Sigmoid colon (tissue), 7 donors: ENCODE data around the gene RETNLB. TPM values are rescaled to one million over a fixed set of nuclear protein-coding genes. Genes with fewer than 3 reads are reported as not detected.

ENCODE experiments used
- DNase-seq: peaks from one replicate; pipeline ENCODE4 v3.0.0-alpha.2; 2019
- H3K27ac ChIP-seq, 4 donors: fragments of 200-600 bp; sonication (generic); one replicate each; pipeline ENCODE4 v1.5.1; 2016 to 2019; ENCODE audit warnings: mild to moderate bottlenecking in 1 of 4
- H3K27me3 ChIP-seq, 3 donors: fragments of 200-600 bp; sonication (generic); one replicate each; pipeline ENCODE4 v1.5.1; 2019; ENCODE audit warnings: mild to moderate bottlenecking in 1 of 3
- H3K36me3 ChIP-seq, 4 donors: fragments of 200-600 bp; sonication (generic); one replicate each; pipeline ENCODE4 v1.5.1; 2016 to 2019
- H3K4me1 ChIP-seq, 4 donors: fragments of 200-600 bp; sonication (generic); one replicate each; pipeline ENCODE4 v1.5.1; 2017 to 2019
- H3K4me3 ChIP-seq, 4 donors: fragments of 200-600 bp; sonication (generic); one replicate each; pipeline ENCODE4 v1.5.1; 2017 to 2019; ENCODE audit warnings: mild to moderate bottlenecking in 2 of 4, moderate library complexity in 1 of 4
- H3K9me3 ChIP-seq, 4 donors: fragments of 200-600 bp in 3 of 4; sonication (generic) in 3 of 4; one replicate each; pipeline versions ENCODE4 v1.5.1 to v1.6.1; 2013 to 2019
- CTCF ChIP-seq, 4 experiments: fragments of 450-650 bp in 3 of 4; fragments of 200-600 bp in 1 of 4; IDR thresholded peaks; one replicate each; pipeline ENCODE4 v1.5.1; 2016 to 2019; ENCODE audit warnings: antibody characterized with exemption in 4 of 4, mild to moderate bottlenecking in 3 of 4, moderate library complexity in 2 of 4
- EP300 ChIP-seq, 4 donors: sonication (generic); formaldehyde crosslinking; IDR thresholded peaks; one replicate each; pipeline ENCODE4 v1.6.1; 2017; ENCODE audit warnings: antibody characterized with exemption in 4 of 4
- POLR2A ChIP-seq, 2 donors: fragments of 450-650 bp; IDR thresholded peaks; one replicate each; pipeline ENCODE4 v1.6.1; 2016; ENCODE audit warnings: antibody characterized with exemption in 2 of 2, mild to moderate bottlenecking in 2 of 2, moderate library complexity in 2 of 2
- POLR2AphosphoS5 ChIP-seq, 4 donors: sonication (generic); formaldehyde crosslinking; IDR thresholded peaks; one replicate each; pipeline ENCODE4 v1.6.1; 2017; ENCODE audit warnings: antibody characterized with exemption in 4 of 4
- WGBS, 2 donors: extraction: QIAGEN DNeasy Blood & Tissue Kit; methylation state at CpG; one replicate each; pipeline ENCODE4 v1.1.7; 2013; 5-methylcytosine and 5-hydroxymethylcytosine counted together
- intact Hi-C: fragments of 100-400 bp; cut with DNase I; formaldehyde crosslinking; loops from one replicate; pipeline ENCODE4 v1.15.1; 2023
- polyA plus RNA-seq, 3 donors: library from polyadenylated mRNA; stranded (reverse); fragments of 200-250 nt; gene quantifications; one replicate each; pipeline ENCODE4 v1.2.3, GENCODE V29; 2013
- total RNA-seq, 4 donors: library from RNA; depleted of rRNA; stranded (reverse); fragments of >200 nt; gene quantifications; one replicate each; pipeline ENCODE4 v1.1.0, GENCODE V29; 2016
- donor health status: healthy with polysubstance abuse.
- donor health status: Bipolar disorder and iron deficiency.
- donor health status: healthy.

RETNLB gene, protein sequence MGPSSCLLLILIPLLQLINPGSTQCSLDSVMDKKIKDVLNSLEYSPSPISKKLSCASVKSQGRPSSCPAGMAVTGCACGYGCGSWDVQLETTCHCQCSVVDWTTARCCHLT
- total RNA-seq (not detected), polyA plus RNA-seq (10 to 100 TPM; 48.6 to 86.0 (median 55.3) TPM)

GRCh38 chr3:108757404-108757982, at the start of gene RETNLB:
Gene RETNLB (minus strand): TSS chr3:108757410. CDS start chr3:108757185, 225 bp downstream.
- 11 to 51% methylated on average over 3 of the region's 3 CpGs for whole genome bisulfite sequencing, 2 donors
- no peak for TF ChIP-seq CTCF (IDR thresholded peaks at IDR 0.05)
- no peak for TF ChIP-seq EP300 (IDR thresholded peaks at IDR 0.05)
- no peak for TF ChIP-seq POLR2AphosphoS5 (IDR thresholded peaks at IDR 0.05)
- no peak for TF ChIP-seq POLR2A (IDR thresholded peaks at IDR 0.05)
- intact Hi-C loops, result no loop called here

GRCh38 chr3:108806316-108806715, 49.1 kb upstream of the RETNLB start:
- no peak overlapping the region for H3K27ac ChIP-seq
- 65 to 83% methylated on average over 4 of the region's 4 CpGs for WGBS, 2 donors

More at GRCh38 chr3:108757404-108757982, at the start of gene RETNLB:
- no peaks in the 10 kb centered on the region for H3K36me3 ChIP-seq
- no peaks in the 10 kb centered on the region for H3K9me3 ChIP-seq
- no peak within 1 kb of the TSS for H3K27ac ChIP-seq
- no peak for DNase-seq
- H3K27me3 ChIP-seq, result no peaks in the 10 kb centered on the region
- no peak within 1 kb of the TSS for H3K4me3 ChIP-seq
- H3K4me1 ChIP-seq, result no peaks in the 10 kb centered on the region

DNA sequence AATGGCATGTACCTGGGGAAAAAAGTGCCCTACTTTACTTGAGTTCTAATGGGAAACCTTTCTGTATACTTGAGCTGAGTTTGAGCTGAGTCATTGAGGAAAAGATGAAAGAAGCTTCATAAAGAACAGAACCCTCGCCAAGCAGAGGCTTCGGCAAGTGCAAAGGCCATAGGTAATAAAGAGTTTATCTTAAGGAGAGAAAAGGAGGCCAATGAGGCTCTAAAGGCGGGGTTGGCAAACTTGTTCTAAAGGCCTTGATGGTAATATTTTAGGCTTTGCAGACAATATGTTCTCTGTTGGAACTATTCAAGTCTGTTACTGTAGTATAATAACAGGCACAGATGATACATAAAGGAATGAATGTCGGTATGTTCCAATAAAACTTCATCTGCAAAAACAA, 47.8 kb upstream of the RETNLB start:
- Histone ChIP-seq H3K9me3 (no peaks in the 10 kb centered on the region), H3K4me3 (no peak overlapping the region), H3K27me3 (no peaks in the 10 kb centered on the region), H3K36me3 (no peaks in the 10 kb centered on the region), H3K4me1 (no peaks in the 10 kb centered on the region), H3K27ac (no peak overlapping the region)
- WGBS, 2 donors, result 21 to 66% methylated on average over 4 of the region's 4 CpGs
- DNase-seq, result no peak
- intact Hi-C loops, result no loop called here
- no peak for TF ChIP-seq EP300 (IDR thresholded peaks at IDR 0.05)

More at GRCh38 chr3:108806316-108806715, 49.1 kb upstream of the RETNLB start:
- TF ChIP-seq POLR2AphosphoS5 (IDR thresholded peaks at IDR 0.05) (no peak), CTCF (IDR thresholded peaks at IDR 0.05) (no peak), EP300 (IDR thresholded peaks at IDR 0.05) (no peak), POLR2A (IDR thresholded peaks at IDR 0.05) (no peak)
- H3K4me3 ChIP-seq, result no peak overlapping the region
- no peaks in the 10 kb centered on the region for H3K9me3 ChIP-seq
- intact Hi-C loops, result no loop called here
- no peaks in the 10 kb centered on the region for H3K4me1 ChIP-seq
- no peaks in the 10 kb centered on the region for H3K36me3 ChIP-seq
- DNase-seq, result no peak
- H3K27me3 ChIP-seq, result no peaks in the 10 kb centered on the region

- H3K4me1 ChIP-seq, result no peaks in the 10 kb centered on the region
- no peaks in the 10 kb centered on the region for H3K27me3 ChIP-seq
- no peaks in the 10 kb centered on the region for H3K36me3 ChIP-seq
- no peak for DNase-seq
- TF ChIP-seq CTCF (IDR thresholded peaks at IDR 0.05) (no peak), EP300 (IDR thresholded peaks at IDR 0.05) (no peak), POLR2AphosphoS5 (IDR thresholded peaks at IDR 0.05) (no peak), POLR2A (IDR thresholded peaks at IDR 0.05) (no peak)
- WGBS, 2 donors, result 28 to 74% methylated on average over 2 of the region's 2 CpGs
- no peak overlapping the region for H3K4me3 ChIP-seq
- no peak overlapping the region for H3K27ac ChIP-seq
- H3K9me3 ChIP-seq, result no peaks in the 10 kb centered on the region
- intact Hi-C loops, result no loop called here
Measured at GRCh38 chr3:108804437-108804836, 47.2 kb upstream of the RETNLB start.

GRCh38 chr3:108791473-108791872, 34.3 kb upstream of the RETNLB start:
- H3K27me3 ChIP-seq, result no peaks in the 10 kb centered on the region
- no peak for TF ChIP-seq POLR2A (IDR thresholded peaks at IDR 0.05)
- TF ChIP-seq EP300 (IDR thresholded peaks at IDR 0.05), result no peak
- TF ChIP-seq POLR2AphosphoS5 (IDR thresholded peaks at IDR 0.05), result no peak
- no peak for TF ChIP-seq CTCF (IDR thresholded peaks at IDR 0.05)
- no peak overlapping the region for H3K27ac ChIP-seq
- no peak for DNase-seq
- no peaks in the 10 kb centered on the region for H3K36me3 ChIP-seq
- no peak overlapping the region for H3K4me3 ChIP-seq
- 20 to 32% methylated on average over 3 of the region's 3 CpGs for WGBS, 2 donors
- no peaks in the 10 kb centered on the region for H3K9me3 ChIP-seq
- intact Hi-C loops, result no loop called here
- no peaks in the 10 kb centered on the region for H3K4me1 ChIP-seq
